AG09319 (cell line): ENCODE measurements around the gene CAMK2D.

ENCODE experiments used
- DNase-seq: peaks from one replicate; pipeline ENCODE4 v3.0.0-alpha.2; 2010; ENCODE audit warnings: low read depth; ENCODE audit errors: extremely low read depth
- TF ChIP-seq, protein P1 (sequence below): IDR thresholded peaks from 2 replicates; pipeline ENCODE4 v1.5.1; 2011; ENCODE audit warnings: low read depth, mild to moderate bottlenecking, inconsistent platforms, low read length, moderate library complexity

Gene CAMK2D

DNA sequence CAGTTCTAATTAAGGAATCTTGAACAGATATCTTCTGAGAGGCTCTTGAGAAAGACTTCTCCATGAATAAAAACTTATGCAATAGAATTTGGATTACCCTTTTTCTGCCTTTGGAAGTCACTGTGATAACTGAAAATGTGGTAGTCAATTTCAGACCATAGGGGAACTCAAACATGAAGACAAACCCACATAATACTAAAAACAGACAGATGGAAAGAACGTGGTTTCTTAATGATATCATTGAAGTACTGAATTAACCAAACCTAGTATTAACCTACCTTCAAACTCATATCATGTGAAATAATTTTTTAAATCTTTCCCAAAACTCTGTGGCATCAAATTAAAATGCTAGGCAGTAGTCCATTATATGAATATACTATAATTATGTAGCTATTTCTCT is 153.5 kb downstream of the CAMK2D start:
- no peak for DNase-seq
- TF ChIP-seq, protein P1, sequence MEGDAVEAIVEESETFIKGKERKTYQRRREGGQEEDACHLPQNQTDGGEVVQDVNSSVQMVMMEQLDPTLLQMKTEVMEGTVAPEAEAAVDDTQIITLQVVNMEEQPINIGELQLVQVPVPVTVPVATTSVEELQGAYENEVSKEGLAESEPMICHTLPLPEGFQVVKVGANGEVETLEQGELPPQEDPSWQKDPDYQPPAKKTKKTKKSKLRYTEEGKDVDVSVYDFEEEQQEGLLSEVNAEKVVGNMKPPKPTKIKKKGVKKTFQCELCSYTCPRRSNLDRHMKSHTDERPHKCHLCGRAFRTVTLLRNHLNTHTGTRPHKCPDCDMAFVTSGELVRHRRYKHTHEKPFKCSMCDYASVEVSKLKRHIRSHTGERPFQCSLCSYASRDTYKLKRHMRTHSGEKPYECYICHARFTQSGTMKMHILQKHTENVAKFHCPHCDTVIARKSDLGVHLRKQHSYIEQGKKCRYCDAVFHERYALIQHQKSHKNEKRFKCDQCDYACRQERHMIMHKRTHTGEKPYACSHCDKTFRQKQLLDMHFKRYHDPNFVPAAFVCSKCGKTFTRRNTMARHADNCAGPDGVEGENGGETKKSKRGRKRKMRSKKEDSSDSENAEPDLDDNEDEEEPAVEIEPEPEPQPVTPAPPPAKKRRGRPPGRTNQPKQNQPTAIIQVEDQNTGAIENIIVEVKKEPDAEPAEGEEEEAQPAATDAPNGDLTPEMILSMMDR = no peak

DNA sequence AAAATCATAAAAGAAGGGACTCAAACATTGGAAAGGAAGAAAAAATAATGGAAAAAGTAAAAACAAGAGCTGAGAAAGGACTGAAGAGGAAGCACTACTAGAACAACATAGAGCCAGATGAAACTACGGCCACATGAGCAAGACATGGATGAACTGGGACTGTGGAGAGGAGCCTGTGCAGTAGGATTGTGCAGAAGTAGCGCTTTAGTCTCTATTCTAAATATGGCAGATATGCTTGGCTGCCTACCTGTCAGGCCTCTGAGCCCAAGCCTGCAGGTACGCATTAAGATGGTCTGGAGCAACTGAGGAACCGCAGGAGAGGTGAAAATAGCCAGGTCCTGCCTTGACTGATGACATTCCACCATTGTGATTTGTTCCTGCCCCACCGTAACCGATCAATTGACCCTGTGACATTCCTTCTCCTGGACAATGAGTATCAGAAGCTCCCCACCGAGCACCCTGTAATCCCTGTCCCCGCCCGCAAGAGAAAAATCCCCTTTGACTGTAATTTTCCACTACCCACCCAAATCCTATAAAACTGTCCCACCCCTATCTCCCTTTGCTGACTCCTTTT is 154.3 kb downstream of the CAMK2D start:
- TF ChIP-seq, protein P1 = no peak
- DNase-seq = no peak

DNA sequence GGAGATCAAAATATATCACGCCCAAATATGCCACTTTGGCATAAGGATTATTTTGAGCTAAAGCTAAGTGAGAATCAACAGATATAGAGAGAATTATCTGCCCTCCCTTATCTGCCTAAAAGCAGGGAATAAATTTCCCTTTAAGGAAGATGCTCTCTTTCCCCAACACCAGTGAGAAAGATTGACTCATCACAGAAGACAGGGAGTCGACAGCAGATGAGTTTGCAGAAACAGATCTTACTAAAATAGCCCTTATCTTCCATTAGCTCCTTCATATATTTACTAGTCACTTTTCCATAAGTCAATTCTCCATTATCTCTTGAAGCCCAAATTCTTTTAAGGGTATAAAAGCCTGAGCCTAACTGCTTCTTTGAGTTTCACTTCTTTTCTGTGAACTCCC is 156.6 kb downstream of the CAMK2D start:
- TF ChIP-seq, protein P1 = no peak
- no peak for DNase-seq

DNA sequence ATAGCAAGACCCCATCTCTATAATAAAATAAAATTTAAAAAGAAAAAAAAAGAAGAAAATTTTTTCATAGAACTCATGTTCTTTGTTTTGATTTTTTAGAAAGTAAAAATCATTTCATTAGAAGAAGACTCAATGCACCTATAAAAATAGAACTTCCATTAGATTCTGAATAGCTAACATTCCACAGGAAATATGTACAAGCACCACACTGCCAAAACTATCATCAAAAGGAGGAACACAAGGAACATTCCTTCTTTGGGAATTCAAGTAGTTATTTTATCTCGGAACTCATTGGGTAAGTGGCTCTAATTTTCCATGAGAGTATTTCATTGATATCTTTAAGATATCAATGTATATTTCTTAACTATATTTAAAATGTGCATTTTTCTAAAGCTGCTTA is 157.6 kb downstream of the CAMK2D start:
- no peak for DNase-seq
- TF ChIP-seq, protein P1 = no peak

DNA sequence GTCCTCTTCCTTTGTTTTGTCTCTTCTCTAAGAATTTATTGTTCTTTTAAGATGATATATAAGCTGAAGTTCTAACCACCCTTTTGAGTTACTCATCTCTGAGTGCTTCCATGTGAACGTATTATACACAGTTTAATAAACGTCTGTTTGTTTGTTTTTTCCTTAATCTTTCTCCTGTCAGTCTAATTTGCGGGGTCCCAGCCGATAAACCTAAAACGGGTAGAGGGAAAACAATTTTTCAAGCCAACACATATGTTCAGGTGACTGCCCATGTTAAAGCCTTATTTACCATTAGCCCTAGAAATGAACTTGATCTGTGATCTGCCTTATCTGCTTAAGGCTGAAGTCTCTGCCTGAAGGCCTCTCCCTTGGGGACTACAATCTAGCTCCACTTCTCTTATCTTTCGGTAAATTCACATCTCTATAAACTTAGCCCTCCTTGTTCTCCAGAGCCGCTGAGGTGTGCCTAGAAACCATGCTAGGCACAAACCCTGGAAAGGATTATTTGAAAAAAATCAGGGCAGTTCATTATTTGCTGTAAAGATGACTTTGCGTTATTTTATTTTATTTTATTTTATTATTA is 158.8 kb downstream of the CAMK2D start:
- no peak for DNase-seq
- TF ChIP-seq, protein P1 = no peak

DNA sequence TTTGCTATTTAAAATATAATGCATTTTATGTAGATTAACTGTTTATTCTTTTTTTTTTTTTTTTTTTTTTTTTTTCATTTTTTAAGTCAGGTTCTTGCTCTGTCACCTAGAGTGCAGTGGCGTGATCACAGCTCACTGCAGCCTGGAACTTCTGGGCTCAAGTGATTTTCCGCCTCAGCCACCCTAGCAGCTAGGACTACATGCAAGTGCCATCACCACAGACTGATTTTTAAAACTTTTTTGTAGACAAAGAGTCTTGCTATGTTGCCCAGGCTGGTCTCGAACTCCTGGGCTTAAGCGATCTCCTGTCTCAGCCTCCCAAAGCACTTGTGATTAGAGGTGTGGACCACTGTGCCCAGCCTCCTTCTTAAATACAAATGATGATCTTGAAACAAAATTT is 159.9 kb downstream of the CAMK2D start:
- no peak for DNase-seq
- TF ChIP-seq, protein P1 = no peak

DNA sequence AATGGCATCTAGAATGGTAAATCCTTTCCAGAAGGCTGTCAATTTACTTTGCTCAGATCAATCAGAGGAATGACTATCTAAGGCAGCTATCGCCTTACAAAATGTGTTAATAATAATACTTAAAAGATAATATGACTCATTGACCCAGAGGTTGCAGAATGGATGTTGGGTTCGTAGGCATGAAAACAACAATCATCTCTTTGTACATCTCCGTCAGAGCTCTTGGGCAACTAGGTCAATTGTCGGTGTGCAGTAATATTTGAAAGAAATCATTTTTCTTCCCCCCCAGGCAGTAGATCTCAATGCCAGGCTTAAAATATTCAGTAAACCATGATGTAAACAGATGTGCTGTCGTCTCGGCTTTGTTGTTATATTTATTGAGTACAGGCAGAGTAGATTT is 165.1 kb downstream of the CAMK2D start:
- TF ChIP-seq, protein P1 = no peak
- no peak for DNase-seq
